K562 (cell line): ENCODE data around the gene HS2ST1. TPM values are rescaled to one million over a fixed set of nuclear protein-coding genes. Genes with fewer than 3 reads are reported as not detected.

Experiments used
- ATAC-seq: fragments of 200-7000 bp; cut with Tn5 transposase; 3 replicates; pipeline ENCODE4 v1.9.1; 2020; ENCODE audit warnings: moderate library complexity
- BruUV-seq: library from RNA; stranded (reverse); fragments of 400-500 nt; replicated peaks from 2 replicates; lab custom pipeline; 2021; lab: Mats Ljungman, UMichigan
- CTCF ChIA-PET: fragments of 300-600 bp; formaldehyde crosslinking; extraction: SDS; loops from one replicate; lab custom pipeline; 2021; ENCODE audit warnings: low intra/inter-chr PET ratio; lab: Yijun Ruan, JAX
- POLR2A ChIA-PET: fragments of 300-600, 350-650 bp; sonication (Branson Sonifier 250); formaldehyde crosslinking; extraction: SDS; loops from one replicate; lab custom pipeline; 2021; ENCODE audit warnings: antibody characterized with exemption, inconsistent platforms; lab: Yijun Ruan, JAX
- DNase-seq, 4 experiments: peaks; one replicate each; pipeline versions ENCODE4 v3.0.0 to v3.0.0-alpha.2; 2011 to 2018; ENCODE audit warnings: low spot score in 3 of 4, mixed read lengths in 3 of 4; ENCODE audit errors: extremely low read depth in 1 of 4
- FAIRE-seq: peaks from 2 replicates; lab custom pipeline; 2011; peaks lifted over from hg19 to GRCh38; lab: Jason Lieb, UNC
- H2AFZ ChIP-seq: 2 replicates; pipeline ENCODE4 v1.6.0; 2011; ENCODE audit warnings: low read depth, low read length, control low read depth, inconsistent platforms
- H3K27ac ChIP-seq: fragments of 200-600 bp; 3 replicates; pipeline ENCODE4 v1.8.0; 2011; ENCODE audit warnings: low read depth, mild to moderate bottlenecking, control low read depth, inconsistent platforms, low read length, moderate library complexity, mixed read lengths; ENCODE audit errors: extremely low read depth
- H3K27me3 ChIP-seq, 2 experiments: fragments of 300-600 bp in 1 of 2; 2 replicates in 1 of 2; 3 replicates in 1 of 2; pipeline versions ENCODE4 v1.6.0 to v1.8.0; 2011; ENCODE audit warnings: inconsistent platforms in 2 of 2, low read length in 2 of 2, mild to moderate bottlenecking in 1 of 2, mixed read lengths in 1 of 2, moderate library complexity in 1 of 2; ENCODE audit not compliant: control insufficient read depth in 2 of 2, insufficient read depth in 2 of 2
- H3K36me3 ChIP-seq: fragments of 300-600 bp; 3 replicates; pipeline ENCODE4 v1.8.0; 2011; ENCODE audit warnings: mild to moderate bottlenecking, low read length, inconsistent platforms; ENCODE audit not compliant: control insufficient read depth, insufficient read depth
- H3K4me1 ChIP-seq, 2 experiments: fragments of 200-600 bp in 1 of 2; replicated peaks in 1 of 2; 2 replicates in 1 of 2; 3 replicates in 1 of 2; pipeline versions ENCODE4 v1.5.1 to v1.8.0; 2011; ENCODE audit warnings: inconsistent platforms in 2 of 2, low read length in 2 of 2, mild to moderate bottlenecking in 1 of 2, mixed read lengths in 1 of 2, moderate library complexity in 1 of 2; ENCODE audit not compliant: control insufficient read depth in 2 of 2, insufficient read depth in 2 of 2
- H3K4me2 ChIP-seq: 2 replicates; pipeline ENCODE4 v1.6.1; 2011; ENCODE audit warnings: low read length, control low read depth, inconsistent platforms, mixed read lengths; ENCODE audit not compliant: insufficient read depth
- H3K4me3 ChIP-seq: fragments of 200-600 bp; sonication (generic), shearing (Covaris generic); 2 replicates; pipeline ENCODE4 v1.5.1; 2016; ENCODE audit warnings: control low read depth, inconsistent platforms
- H3K79me2 ChIP-seq: fragments of 200-600 bp; 3 replicates; pipeline ENCODE4 v1.8.0; 2011; ENCODE audit warnings: low read length, inconsistent platforms; ENCODE audit not compliant: control insufficient read depth, insufficient read depth
- H3K9ac ChIP-seq, 2 experiments: 2 replicates each; pipeline versions ENCODE4 v1.6.0 to v1.6.1; 2011; ENCODE audit warnings: low read depth in 2 of 2, low read length in 2 of 2, control low read depth in 1 of 2, inconsistent platforms in 1 of 2, mild to moderate bottlenecking in 1 of 2, mixed read lengths in 1 of 2; ENCODE audit not compliant: insufficient read depth in 1 of 2
- H3K9me1 ChIP-seq: one replicate; pipeline ENCODE4 v1.6.0; 2011; ENCODE audit warnings: inconsistent platforms, mild to moderate bottlenecking, low read length, moderate library complexity; ENCODE audit not compliant: control insufficient read depth, insufficient read depth
- H3K9me3 ChIP-seq: replicated peaks from 2 replicates; pipeline ENCODE4 v1.5.1; 2011; ENCODE audit warnings: low read depth, low read length, inconsistent platforms; ENCODE audit not compliant: control insufficient read depth, insufficient read depth
- H4K20me1 ChIP-seq: replicated peaks from 2 replicates; pipeline ENCODE4 v1.6.1; 2011; ENCODE audit warnings: low read length, inconsistent platforms, mixed read lengths; ENCODE audit not compliant: control insufficient read depth, insufficient read depth
- C11orf30 ChIP-seq: fragments of 450-650 bp; IDR thresholded peaks from 2 replicates; pipeline ENCODE4 v1.6.1; 2016; ENCODE audit warnings: low read depth, mild to moderate bottlenecking
- CBFA2T3 ChIP-seq: fragments of 450-650 bp; IDR thresholded peaks from 2 replicates; pipeline ENCODE4 v1.6.1; 2017
- DEAF1 ChIP-seq: fragments of 450-650 bp; formaldehyde crosslinking; IDR thresholded peaks from 2 replicates; pipeline ENCODE4 v1.4.0; 2020; ENCODE audit warnings: mild to moderate bottlenecking, moderate library complexity
- GTF2B ChIP-seq: IDR thresholded peaks from 2 replicates; pipeline ENCODE4 v1.6.1; 2011; ENCODE audit not compliant: insufficient read length; ENCODE audit errors: extremely low read depth
- MAFG ChIP-seq: fragments of 450-650 bp; conservative IDR thresholded peaks from 2 replicates; pipeline ENCODE4 v1.6.1; 2016; ENCODE audit warnings: missing genetic modification characterization, missing compliant biosample characterization
- NFATC3 ChIP-seq: fragments of 450-650 bp; IDR thresholded peaks from 2 replicates; pipeline ENCODE4 v1.6.1; 2017; ENCODE audit warnings: mild to moderate bottlenecking
- POLR3A ChIP-seq: IDR thresholded peaks from 2 replicates; pipeline ENCODE4 v1.6.1; 2011; ENCODE audit warnings: borderline replicate concordance, mild to moderate bottlenecking, moderate library complexity; ENCODE audit not compliant: insufficient read length, insufficient read depth; ENCODE audit errors: extremely low read depth
- PTBP1 ChIP-seq: fragments of 200-400 bp; formaldehyde crosslinking; IDR thresholded peaks from 2 replicates; pipeline ENCODE4 v1.6.1; 2017; ENCODE audit warnings: low read depth, low read length
- RBM15 ChIP-seq: fragments of 200-400 bp; formaldehyde crosslinking; IDR thresholded peaks from 2 replicates; pipeline ENCODE4 v1.6.1; 2018; ENCODE audit warnings: mild to moderate bottlenecking, low read length, moderate library complexity; ENCODE audit not compliant: insufficient read depth
- ZBTB11 ChIP-seq, 3 experiments: fragments of 200-800 bp in 1 of 3; fragments of 250-450 bp in 1 of 3; fragments of 450-650 bp in 1 of 3; sonication (Bioruptor Pico) in 1 of 3; sonication (Bioruptor generic) in 1 of 3; formaldehyde crosslinking in 1 of 3; IDR thresholded peaks; 2 replicates each; pipeline versions ENCODE4 v1.6.1 to v1.8.0; 2016 to 2022; ENCODE audit warnings: mild to moderate bottlenecking in 2 of 3, missing genetic modification characterization in 2 of 3, missing compliant biosample characterization in 1 of 3, moderate library complexity in 1 of 3
- ZC3H4 ChIP-seq: sonication (generic); formaldehyde crosslinking; IDR thresholded peaks from 2 replicates; pipeline ENCODE4 v1.9.0; 2021; ENCODE audit warnings: missing genetic modification reagents, borderline replicate concordance
- ZNF121 ChIP-seq: sonication (generic); formaldehyde crosslinking; conservative IDR thresholded peaks from 2 replicates; pipeline ENCODE4 v1.8.0; 2022; ENCODE audit warnings: missing genetic modification reagents
- ZNF311 ChIP-seq: fragments of 250-450 bp; sonication (Bioruptor Pico); IDR thresholded peaks from 2 replicates; pipeline ENCODE4 v1.4.0; 2020; ENCODE audit warnings: mild to moderate bottlenecking, moderate library complexity
- ZNF324 ChIP-seq: fragments of 250-450 bp; sonication (Bioruptor Pico); IDR thresholded peaks from 2 replicates; pipeline ENCODE4 v1.4.0; 2020; ENCODE audit warnings: mild to moderate bottlenecking
- WGBS: fragments of 100-300 bp; shearing (Covaris generic); methylation state at CpG from one replicate; pipeline ENCODE4 v1.1.6; 2016; ENCODE audit warnings: low coverage, mixed read lengths; ENCODE audit not compliant: insufficient coverage; ENCODE audit errors: missing lambda C conversion rate; 5-methylcytosine and 5-hydroxymethylcytosine counted together
- in situ Hi-C: fragments of 300-500 bp; cut with MboI; formaldehyde crosslinking; loops from 4 replicates; pipeline ENCODE4 v1.15.0; 2018; ENCODE audit warnings: inconsistent platforms, mixed read lengths
- intact Hi-C: fragments of 100-400 bp; cut with micrococcal nuclease; formaldehyde crosslinking; loops from 2 replicates; pipeline ENCODE4 v1.14.2; 2022
- polyA plus RNA-seq, 8 experiments: library from polyadenylated mRNA; depleted of rRNA in 4 of 8; stranded (reverse) in 5 of 8; unstranded in 3 of 8; fragments of >200 nt; fragmentation: Nextera tagmentation in 2 of 8; fragmentation: Illumina TruSeq in 1 of 8; extraction: Ambion mirVana in 2 of 8; extraction: Trizol in 1 of 8; gene quantifications; 2 replicates each; pipeline versions ENCODE4 v1.2.1 to v1.2.3, GENCODE V29; 2011 to 2014; ENCODE audit warnings: inconsistent platforms in 1 of 8, missing spikeins in 1 of 8
- total RNA-seq, 7 experiments: library from RNA; depleted of rRNA in 6 of 7; stranded (reverse); fragments of >200 nt in 6 of 7; fragmentation: Illumina TruSeq in 2 of 7; extraction: Trizol in 2 of 7; gene quantifications; 2 replicates each; pipeline versions ENCODE4 v1.2.1 to v1.2.3, GENCODE V29; 2011 to 2021; ENCODE audit warnings: low replicate concordance in 1 of 7

Gene HS2ST1
- total and polyA plus RNA-seq, 9 of the 15 experiments (the other 6 are each of a cell fraction or from before 2014, with no cell fraction given): 7.7 to 43.3 (median 25.8) TPM

GRCh38 chr1:87089070-87089736 lies 174.8 kb downstream of the HS2ST1 start:
- DNase-seq (no peak), ATAC-seq (no peak), FAIRE-seq (no peak)
- BruUV-seq: no TSS peak
- intact Hi-C loops: loop anchor here (10.0 kb wide), 1 partner anchor 384 kb away; the partner anchor contains the start of gene SH3GLB1
- Histone ChIP-seq H3K36me3 (peaks cover 23% of the 10 kb centered on the region), H4K20me1 (no peaks in the 10 kb centered on the region), H3K9me3 (no peaks in the 10 kb centered on the region), H3K4me2 (no peak overlapping the region), H3K27me3 (no peaks in the 10 kb centered on the region), H3K79me2 (no peaks in the 10 kb centered on the region), H3K9me1 (no peaks in the 10 kb centered on the region), H3K4me3 (no peak overlapping the region), H3K9ac (no peak overlapping the region), H3K4me1 (0 out of 5 replicates have a peak, but pooled peaks cover 0 to 4% of the 10 kb centered on the region in 2 experiments), H2AFZ (no peak overlapping the region), H3K27ac (no peak overlapping the region)
- in situ Hi-C loops: loop anchor here (5.0 kb wide), 1 partner anchor 262 kb away; no protein-coding TSS in a partner anchor
- ChIA-PET POLR2A (interaction anchor here (0.9 kb wide), 1 partner anchor 10 kb away, joined by 3 read pairs; no protein-coding TSS in a partner anchor), CTCF (no interaction called here)
- 50% methylated on average over 5 of the region's 5 CpGs for WGBS
- TF ChIP-seq ZNF324 (CRISPR knock-in tag): no peak
- 0 out of 2 replicates have a peak, but pooled peaks have one; percentile 16 for TF ChIP-seq MAFG (tag)
- no peak for TF ChIP-seq DEAF1 (CRISPR knock-in tag)
- TF ChIP-seq ZNF121 (CRISPR knock-in tag): no peak
- no peak for TF ChIP-seq CBFA2T3
- no peak for TF ChIP-seq ZBTB11 (CRISPR knock-in tag; IDR thresholded peaks at IDR 0.05)
- TF ChIP-seq POLR3A: no peak
- TF ChIP-seq ZNF311 (CRISPR knock-in tag): no peak
- peak; percentile 39 for TF ChIP-seq C11orf30
- TF ChIP-seq RBM15: no peak
- no peak for TF ChIP-seq PTBP1
- TF ChIP-seq NFATC3: no peak
- TF ChIP-seq ZC3H4 (CRISPR knock-in tag): no peak
- TF ChIP-seq GTF2B: no peak
